Ectodermal cell (in vitro differentiated cells): ENCODE data around the gene SLC25A31.

Experiments used
- H3K27ac ChIP-seq: 2 replicates; pipeline ENCODE4 v1.7.0; 2013; ENCODE audit warnings: mild to moderate bottlenecking, low read depth, low read length; ENCODE audit not compliant: insufficient read depth, poor library complexity, severe bottlenecking
- H3K27me3 ChIP-seq: 2 replicates; pipeline ENCODE4 v1.7.0; 2013; ENCODE audit warnings: mild to moderate bottlenecking, low read length; ENCODE audit not compliant: insufficient read depth, control insufficient read depth, poor library complexity, severe bottlenecking
- H3K36me3 ChIP-seq: one replicate; pipeline ENCODE4 v1.7.0; 2013; ENCODE audit warnings: low read length; ENCODE audit not compliant: control insufficient read depth, insufficient read depth
- H3K4me1 ChIP-seq: one replicate; pipeline ENCODE4 v1.7.0; 2013; ENCODE audit warnings: low read length; ENCODE audit not compliant: control insufficient read depth, insufficient read depth
- H3K4me3 ChIP-seq: 2 replicates; pipeline ENCODE4 v1.7.0; 2013; ENCODE audit warnings: low read depth, low read length, control low read depth; ENCODE audit not compliant: insufficient read depth
- H3K9me3 ChIP-seq: 2 replicates; pipeline ENCODE4 v1.7.0; 2013; ENCODE audit warnings: mild to moderate bottlenecking, low read length, moderate library complexity; ENCODE audit not compliant: control insufficient read depth
- WGBS, 2 experiments: methylation state at CpG; one replicate each; pipeline ENCODE4 v1.1.7; 2013; ENCODE audit warnings: missing lambda C conversion rate in 2 of 2; 5-methylcytosine and 5-hydroxymethylcytosine counted together

SLC25A31 gene

GRCh38 chr4:127788517-127788916 is 58.3 kb downstream of the SLC25A31 start:
- Histone ChIP-seq H3K4me3 (no peak overlapping the region), H3K27ac (no peak overlapping the region), H3K27me3 (peaks cover 20% of the 10 kb centered on the region), H3K9me3 (no peaks in the 10 kb centered on the region), H3K36me3 (no peaks in the 10 kb centered on the region), H3K4me1 (no peaks in the 10 kb centered on the region)
- WGBS, 2 experiments, result 84 to 90% methylated on average over 2 of the region's 2 CpGs

- no peaks in the 10 kb centered on the region for H3K4me1 ChIP-seq
- H3K4me3 ChIP-seq, result no peak overlapping the region
- 71 to 84% methylated on average over 1 of the region's 1 CpG for WGBS, 2 experiments
- H3K27ac ChIP-seq, result no peak overlapping the region
- no peaks in the 10 kb centered on the region for H3K9me3 ChIP-seq
- no peaks in the 10 kb centered on the region for H3K27me3 ChIP-seq
- H3K36me3 ChIP-seq, result no peaks in the 10 kb centered on the region
Observed at GRCh38 chr4:127791391-127791790, 61.2 kb downstream of the SLC25A31 start.

DNA sequence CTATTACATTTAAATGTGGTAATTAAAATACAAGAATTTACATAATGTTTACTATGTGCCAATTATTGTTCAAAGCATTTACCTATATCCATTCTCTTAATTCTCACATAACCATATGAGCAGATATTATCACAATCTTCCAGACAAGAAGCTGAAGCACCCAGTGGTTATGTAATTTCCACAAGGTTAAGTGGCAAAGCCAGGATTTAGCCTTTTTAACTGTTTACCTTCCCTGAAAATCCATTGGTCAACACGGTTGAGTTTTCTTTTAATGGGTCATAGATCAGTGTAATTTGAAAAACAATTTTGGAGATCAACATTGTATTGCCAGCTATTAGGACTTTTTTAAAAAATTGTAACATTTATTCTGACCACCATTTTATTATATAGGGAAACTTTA is 63.3 kb downstream of the SLC25A31 start:
- H3K36me3 ChIP-seq, result no peaks in the 10 kb centered on the region

DNA sequence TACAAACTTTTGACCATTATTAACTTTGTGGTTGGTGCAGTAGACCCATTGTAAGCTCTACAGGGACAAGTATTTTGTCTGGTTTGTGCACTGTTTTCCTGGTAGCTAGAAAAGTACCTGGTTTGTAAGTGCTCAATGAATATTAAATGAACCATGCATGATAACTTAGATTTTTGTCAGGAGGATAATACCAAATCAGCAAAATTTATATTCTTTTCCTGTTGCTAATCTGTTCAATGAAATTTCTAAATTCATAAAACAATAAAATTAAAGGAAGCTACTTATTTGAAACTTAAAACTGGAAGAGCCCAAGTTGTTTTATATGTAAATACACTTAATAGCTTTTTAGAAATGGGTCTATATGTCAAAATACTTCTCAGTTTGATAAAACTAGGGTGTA is 69.5 kb downstream of the SLC25A31 start:
- Histone ChIP-seq H3K4me3 (no peak overlapping the region), H3K36me3 (no peaks in the 10 kb centered on the region), H3K27ac (no peak overlapping the region), H3K4me1 (no peaks in the 10 kb centered on the region), H3K27me3 (no peaks in the 10 kb centered on the region), H3K9me3 (no peaks in the 10 kb centered on the region)

More for the DNA sequence above, 63.3 kb downstream of the SLC25A31 start:
- Histone ChIP-seq H3K4me1 (no peaks in the 10 kb centered on the region), H3K9me3 (no peaks in the 10 kb centered on the region), H3K4me3 (no peak overlapping the region), H3K27me3 (no peaks in the 10 kb centered on the region), H3K27ac (no peak overlapping the region)
- 89 to 91% methylated on average over 1 of the region's 1 CpG for WGBS, 2 experiments

DNA sequence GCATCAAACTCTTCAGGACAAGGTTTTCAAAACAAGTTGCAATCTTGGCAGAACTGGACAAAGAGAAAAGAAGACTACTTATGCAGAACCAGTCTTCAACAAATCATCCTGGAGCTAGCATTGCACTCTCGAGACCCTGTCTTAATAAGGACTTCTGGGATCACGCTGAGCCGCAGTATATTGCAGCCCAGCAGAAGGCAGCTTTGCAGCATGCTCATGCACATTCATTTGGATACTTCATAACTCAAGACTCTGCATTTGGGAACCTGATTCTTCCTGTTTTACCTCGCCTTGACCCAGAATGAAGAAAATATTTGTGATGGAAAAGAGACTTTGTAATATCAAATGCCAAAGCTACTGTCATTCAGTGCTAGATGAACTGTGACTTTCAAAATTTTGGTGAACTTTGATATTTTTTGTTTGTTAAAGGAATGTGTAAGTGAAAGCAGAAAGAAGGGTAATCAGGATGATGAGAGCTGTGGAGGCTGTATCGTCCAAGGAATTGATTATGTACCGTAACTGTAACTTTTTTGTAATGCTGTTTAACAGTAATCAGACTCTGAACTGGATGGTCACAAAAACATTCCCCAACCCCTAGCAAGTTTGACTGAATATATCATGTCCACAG is 79.1 kb downstream of the SLC25A31 start:
- no peak overlapping the region for H3K27ac ChIP-seq
- WGBS, 2 experiments, result 90 to 91% methylated on average over 6 of the region's 6 CpGs
- H3K4me1 ChIP-seq, result no peaks in the 10 kb centered on the region

GRCh38 chr4:127810551-127810950 is 80.4 kb downstream of the SLC25A31 start:
- Histone ChIP-seq H3K36me3 (no peaks in the 10 kb centered on the region), H3K4me3 (no peak overlapping the region), H3K9me3 (no peaks in the 10 kb centered on the region), H3K27ac (no peak overlapping the region), H3K27me3 (no peaks in the 10 kb centered on the region), H3K4me1 (no peaks in the 10 kb centered on the region)
- 86 to 97% methylated on average over 3 of the region's 3 CpGs for WGBS, 2 experiments

More for the DNA sequence above, 79.1 kb downstream of the SLC25A31 start:
- Histone ChIP-seq H3K9me3 (no peaks in the 10 kb centered on the region), H3K36me3 (no peaks in the 10 kb centered on the region), H3K4me3 (no peak overlapping the region), H3K27me3 (no peaks in the 10 kb centered on the region)

DNA sequence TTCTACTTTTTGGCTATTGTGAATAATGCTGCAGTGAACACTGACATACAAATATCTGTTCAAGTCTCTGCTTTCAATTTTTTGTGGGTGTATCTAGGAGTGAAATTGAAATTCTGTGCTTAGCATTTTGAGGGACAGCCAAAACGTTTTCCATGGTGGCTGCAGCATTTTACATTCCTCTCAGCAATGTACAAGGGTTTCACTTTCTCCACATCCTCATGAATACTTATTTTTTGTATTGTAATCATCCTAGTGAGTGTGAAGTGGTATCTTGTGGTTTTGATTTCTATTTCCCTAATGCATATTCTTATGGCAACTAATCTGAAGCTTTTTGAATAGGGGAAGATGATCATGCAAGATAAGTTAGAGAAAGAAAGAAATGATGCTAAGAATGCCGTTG is 92.2 kb downstream of the SLC25A31 start:
- Histone ChIP-seq H3K27me3 (no peaks in the 10 kb centered on the region), H3K4me3 (no peak overlapping the region), H3K36me3 (no peaks in the 10 kb centered on the region), H3K9me3 (no peaks in the 10 kb centered on the region), H3K27ac (no peak overlapping the region), H3K4me1 (no peaks in the 10 kb centered on the region)
- 81 to 89% methylated on average over 1 to 2 of the region's 2 CpGs for WGBS, 2 experiments
